Stimulated activated naive CD4-positive, alpha-beta T cell (primary cell): ENCODE measurements around the gene FAU.

ENCODE experiments used
- DNase-seq, 6 experiments: peaks; one replicate each; lab custom pipeline; 2025; lab: John Stamatoyannopoulos, UW

The FAU gene

GRCh38 chr11:65107751-65108468 is 14.0 kb downstream of the FAU start:
- DNase-seq = no peak

DNA sequence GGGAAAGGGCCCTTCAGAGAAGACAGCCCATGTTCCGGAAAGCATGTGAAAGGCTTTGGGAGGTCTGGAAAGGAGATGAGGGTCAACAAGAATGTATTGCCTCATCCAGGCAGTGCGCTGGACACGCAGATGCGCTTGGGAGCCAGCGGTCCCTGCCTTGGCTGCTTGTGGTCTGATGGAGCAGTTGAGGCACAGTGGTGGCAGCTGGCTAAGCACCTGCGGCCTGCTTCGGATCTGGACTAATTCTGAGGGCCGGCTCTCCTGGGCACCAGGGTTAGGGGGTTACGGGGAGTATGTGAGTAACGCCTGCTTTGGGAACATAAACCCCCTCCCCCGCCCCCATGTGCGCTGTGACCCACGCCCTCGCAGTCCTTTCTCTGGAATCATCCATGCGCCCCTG is 14.9 kb downstream of the FAU start:
- no peak for DNase-seq

GRCh38 chr11:65104628-65105027 is 17.3 kb downstream of the FAU start:
- DNase-seq = no peak

DNA sequence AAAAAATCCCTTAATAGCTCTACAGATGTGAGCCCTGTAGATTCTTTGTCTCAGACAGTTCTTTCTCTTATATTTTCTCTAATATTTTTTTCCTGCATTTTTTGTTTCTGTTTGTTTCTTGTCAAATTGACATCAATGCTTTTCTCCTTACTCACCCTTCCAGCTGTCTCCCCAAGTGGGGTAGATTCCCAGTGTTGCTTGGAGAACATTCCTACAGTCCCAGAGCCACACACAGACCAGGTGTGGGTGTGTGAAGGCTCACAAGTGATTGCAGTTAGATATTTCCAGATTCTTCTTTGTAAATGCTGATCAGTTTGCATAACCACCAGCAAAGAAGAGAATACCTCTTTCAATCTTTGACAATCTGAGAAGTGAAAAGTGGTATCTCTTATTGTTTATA is 18.5 kb downstream of the FAU start:
- DNase-seq = no peak

DNA sequence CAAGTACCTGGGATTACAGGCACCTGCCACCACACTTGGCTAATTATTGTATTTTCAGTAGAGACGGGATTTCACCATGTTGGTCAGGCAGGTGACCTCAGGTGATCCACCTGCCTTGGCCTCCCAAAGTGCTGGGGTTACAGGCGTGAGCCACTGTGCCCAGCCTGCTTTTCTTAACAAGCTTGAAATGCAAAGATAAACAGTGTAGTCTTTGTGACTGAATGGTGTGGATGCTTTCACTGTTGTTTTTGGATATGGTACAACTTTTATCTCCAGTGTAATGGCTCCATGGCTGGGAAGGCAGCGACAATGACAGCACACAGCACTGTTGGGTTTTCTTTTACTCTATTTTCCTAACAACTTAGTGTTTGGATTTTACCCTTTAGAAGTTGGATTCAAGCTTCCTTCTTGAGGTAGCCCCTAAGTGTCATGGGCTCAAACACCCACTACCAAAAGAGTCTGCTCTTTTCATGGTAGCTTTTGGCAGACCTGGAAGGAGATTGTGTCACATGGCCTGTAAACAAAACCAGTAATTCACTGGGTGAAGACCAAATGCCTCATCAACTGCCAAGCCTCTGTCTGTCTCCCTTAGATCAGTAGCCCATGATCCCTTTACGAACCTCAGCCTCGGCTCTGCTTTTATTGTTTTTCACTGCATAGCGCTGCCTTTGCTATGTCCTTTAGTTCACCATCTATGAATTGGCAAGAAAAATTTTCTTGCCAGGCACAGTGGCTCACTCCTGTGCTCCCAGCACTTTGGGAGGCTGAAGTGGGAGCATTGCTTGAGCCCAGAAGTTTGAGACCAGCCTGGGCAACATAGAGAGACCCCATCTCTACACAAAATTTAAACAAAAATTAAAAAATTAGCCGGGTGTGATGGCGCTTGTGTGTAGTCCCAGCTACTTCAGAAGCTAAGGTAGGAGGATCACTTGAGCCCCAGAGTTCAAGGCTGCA is 19.5 kb downstream of the FAU start:
- no peak for DNase-seq

DNA sequence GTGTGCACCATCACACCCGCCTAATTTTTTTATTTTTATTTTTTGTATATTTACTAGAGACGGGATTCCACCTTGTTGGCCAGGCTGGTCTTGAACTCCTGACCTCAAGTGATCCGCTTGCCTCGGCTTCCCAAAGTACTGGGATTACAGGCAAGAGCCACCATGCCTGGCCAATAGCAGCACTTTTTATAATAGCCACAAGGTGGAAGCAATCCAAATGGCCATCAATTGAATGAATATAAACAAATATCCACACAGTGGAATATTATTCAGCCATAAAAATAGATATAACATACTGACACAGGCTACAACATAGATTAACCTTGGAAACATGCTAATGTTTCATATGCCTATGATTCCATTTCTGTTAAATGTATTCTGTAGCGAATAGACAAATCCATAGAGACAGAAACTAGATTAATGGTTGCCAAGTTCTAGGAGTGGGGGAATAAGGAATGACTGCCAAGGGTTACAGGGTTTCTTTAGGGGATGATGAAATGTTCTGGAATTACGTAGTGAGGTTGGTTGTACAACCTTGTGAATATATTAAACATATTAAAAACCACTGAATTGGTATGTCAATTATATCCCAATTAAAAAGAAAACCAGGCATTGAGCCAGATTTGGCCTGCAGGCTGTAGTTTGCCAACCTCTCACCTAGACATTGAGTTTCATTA is 21.1 kb downstream of the FAU start:
- no peak for DNase-seq

DNA sequence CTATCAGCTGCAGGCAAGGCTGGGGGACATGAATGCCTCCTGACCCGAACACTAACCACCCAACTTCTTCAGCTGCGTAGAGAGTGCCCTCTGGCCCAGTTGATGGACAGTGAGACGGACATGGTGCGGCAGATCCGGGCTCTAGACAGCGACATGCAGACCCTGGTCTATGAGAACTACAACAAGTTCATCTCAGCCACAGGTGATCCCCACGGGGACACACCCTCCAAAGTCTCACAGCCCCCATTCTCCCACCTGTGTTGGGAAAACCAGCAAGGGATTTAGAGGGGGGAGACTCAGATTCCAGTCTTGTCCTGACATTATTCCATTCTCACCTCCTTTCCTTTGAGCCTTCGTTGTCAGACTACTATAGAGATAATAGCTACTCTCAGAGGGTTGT is 25.0 kb downstream of the FAU start:
- no peak for DNase-seq

DNA sequence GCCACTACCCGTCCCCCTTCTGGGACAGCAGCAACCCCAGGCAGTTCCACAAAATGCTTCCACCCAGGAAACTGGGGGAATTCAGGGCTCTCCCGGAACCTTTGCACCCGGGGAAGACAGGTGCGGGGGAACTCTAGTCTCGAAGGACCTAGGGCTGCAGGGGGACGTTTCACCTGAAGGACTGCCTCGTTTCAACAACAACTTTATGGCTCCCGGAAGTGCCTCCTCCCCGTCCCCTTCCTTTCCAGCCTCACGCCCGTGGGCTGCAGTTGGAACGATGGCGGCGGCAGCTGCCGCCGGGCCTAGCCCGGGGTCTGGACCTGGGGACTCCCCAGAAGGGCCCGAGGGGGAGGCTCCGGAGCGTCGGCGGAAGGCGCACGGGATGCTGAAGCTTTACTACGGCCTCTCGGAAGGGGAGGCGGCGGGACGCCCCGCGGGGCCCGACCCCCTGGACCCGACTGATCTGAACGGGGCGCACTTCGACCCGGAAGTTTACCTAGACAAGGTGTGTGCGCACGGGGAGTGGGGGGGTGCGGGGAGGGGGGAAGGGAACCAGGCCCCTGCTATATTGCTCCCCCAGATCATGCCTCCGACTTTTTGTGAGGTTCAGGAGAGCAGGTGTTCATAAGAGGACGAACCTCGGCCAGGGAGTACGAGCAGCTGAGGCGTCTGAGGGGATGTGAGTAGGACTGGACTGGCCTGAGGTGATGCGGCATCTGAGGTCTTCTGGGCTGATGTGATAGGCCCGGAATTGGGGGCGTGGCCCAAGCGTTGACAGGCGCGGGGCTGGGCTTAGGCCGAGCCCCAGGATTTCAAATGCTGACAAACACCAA is 25.7 kb downstream of the FAU start, which contains the start of gene VPS51:
VPS51 (plus strand) TSS at position 241 of the 833 bp plus-strand sequence; CDS start at position 278, 37 bp downstream.
- DNase-seq = peak; percentile 79 to 93 (median 82)

DNA sequence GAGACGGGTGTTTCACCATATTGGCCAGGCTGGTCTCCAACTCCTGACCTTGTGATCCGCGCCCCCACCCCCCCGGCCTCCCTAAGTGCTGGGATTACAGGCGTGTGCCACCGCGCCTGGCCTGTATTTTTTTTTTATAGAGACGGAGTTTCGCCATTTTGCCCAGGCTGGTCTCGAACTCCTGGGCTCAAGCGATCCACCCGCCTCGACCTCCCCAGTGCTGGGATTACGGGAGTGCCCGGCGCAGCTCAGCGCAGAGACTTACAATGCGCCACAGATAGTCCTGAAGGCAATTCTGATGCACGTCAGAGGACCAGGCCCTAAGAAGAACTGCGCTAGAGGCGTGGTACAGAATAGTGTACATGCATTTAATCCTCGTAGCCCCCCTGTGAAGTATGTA is 26.5 kb downstream of the FAU start:
- no peak for DNase-seq

DNA sequence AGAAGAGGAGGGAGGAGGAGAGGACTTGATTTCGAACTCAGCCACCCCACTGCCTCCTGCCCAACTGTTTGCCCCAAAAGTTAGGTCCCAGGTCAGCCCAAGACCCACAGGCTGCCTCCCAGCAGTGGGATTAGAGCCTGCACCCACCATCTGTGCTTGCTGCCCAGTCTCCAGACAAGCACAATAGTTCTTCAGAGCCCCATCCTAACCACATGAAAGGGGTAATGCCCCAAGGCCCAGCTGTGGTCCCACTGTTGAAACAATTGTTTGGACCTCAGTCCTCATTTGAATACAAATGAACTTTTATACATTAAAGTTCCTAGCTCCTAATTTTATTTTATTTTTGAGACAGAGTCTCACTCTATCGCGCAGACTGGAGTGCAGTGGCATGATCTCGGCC is 31.3 kb downstream of the FAU start:
- DNase-seq = no peak

- no peak for DNase-seq
Observed at GRCh38 chr11:65089621-65090020, 32.3 kb downstream of the FAU start.

DNA sequence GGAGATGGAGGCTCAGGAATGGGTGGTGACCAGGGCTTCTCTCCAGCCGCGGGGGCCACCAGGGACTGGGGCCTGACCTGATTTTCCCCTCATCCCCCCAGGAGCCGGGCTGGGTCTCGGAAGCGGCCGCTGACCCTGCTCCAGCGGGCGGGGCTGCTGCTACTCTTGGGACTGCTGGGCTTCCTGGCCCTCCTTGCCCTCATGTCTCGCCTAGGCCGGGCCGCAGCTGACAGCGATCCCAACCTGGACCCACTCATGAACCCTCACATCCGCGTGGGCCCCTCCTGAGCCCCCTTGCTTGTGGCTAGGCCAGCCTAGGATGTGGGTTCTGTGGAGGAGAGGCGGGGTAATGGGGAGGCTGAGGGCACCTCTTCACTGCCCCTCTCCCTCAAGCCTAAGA is 34.1 kb downstream of the FAU start:
- no peak for DNase-seq

GRCh38 chr11:65087216-65087615 is 34.7 kb downstream of the FAU start:
- DNase-seq = no peak

DNA sequence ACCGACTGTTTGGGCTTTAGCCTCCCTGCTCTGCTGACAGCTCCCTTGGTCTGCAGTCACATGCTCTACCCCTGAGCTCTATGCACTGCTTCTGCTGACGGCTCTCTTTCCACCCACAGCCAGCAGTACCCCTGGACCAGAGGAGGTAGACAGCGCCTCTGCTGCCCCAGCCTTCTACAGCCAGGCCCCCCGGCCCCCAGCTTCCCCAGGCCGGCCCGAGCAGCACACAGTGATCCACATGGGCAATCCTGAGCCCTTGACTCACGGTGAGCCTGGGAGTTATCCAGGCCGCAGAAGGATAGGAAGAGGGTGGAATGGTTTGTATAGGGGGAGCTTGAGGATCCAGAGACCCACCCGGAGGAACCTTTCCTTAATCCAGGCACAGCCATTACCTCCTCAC is 35.1 kb downstream of the FAU start:
- DNase-seq = no peak

DNA sequence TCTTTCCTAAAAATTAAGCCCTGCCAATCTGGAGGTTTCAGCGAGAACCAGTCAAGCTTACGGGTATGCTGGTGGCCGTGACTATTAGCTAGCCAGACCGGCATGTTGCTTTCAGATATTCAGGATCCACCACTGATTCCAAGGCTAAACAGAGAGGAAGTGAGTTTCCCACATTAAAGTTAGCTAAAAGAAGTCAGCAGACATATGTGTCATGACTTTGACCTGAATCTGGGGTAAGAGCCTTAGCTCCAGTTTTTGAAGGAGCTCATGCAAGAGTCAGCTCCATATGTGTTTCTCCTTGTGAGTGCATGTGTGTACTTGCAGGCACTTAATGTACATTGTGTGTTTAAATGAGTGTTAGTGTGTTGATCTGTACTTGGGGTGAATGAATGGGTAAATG is 36.5 kb downstream of the FAU start:
- DNase-seq = no peak

GRCh38 chr11:65084598-65085375 is 37.1 kb downstream of the FAU start:
- DNase-seq = no peak

DNA sequence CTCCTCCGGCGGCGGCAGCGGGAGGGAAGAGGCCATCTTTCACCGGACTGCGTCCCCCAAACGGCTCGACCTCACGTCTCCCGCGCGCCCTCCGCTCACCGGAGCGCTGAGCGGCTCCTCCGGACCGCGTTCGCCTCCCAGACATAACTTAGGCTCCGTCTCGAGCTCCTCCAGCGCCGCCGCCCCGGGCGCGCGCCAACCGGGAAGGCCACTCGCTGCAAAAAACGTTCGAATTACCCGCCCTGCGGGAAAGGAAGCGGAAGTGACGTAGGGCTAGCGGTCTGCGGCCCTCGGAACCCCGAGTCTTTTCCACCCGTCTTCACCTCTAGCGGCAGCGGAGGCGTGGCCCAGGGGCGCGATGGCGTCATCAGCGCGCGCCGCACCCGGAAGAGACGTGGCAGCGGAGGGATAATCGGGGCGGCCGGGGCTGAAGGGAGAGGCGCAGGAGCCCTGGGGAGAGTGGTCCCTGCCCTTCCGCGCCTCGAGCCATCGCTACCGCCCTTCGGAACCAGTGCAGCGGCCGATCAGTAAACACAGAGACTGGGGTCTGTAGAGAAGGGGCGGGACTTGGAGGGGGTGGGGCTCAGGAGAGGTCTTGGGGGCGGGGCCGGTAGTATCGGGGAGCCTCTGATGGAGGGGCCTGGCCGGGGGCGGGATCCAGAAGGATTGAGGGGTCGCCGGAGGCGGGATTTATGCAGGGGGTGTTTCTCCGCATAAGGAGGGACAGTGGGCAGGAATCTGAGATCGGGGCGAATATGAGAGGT is 37.9 kb downstream of the FAU start, which contains the start of the genes CDCA5 and ZFPL1:
CDCA5 (minus strand) TSS at position 207 of the 764 bp plus-strand sequence; CDS start at position 145, 62 bp downstream.
ZFPL1 (plus strand) TSS at position 389 of the 764 bp plus-strand sequence. CDS start 477 bp downstream, outside the sequence.
- DNase-seq = peak; percentile 90 to 97 (median 92)

GRCh38 chr11:65083134-65083833 is 38.6 kb downstream of the FAU start:
- no peak for DNase-seq

GRCh38 chr11:65078786-65079342 is 43.1 kb downstream of the FAU start:
- no peak for DNase-seq
